Mucosa of rectum (tissue), 2 donors: ENCODE data around the gene POLDIP2.

Source experiments
- H3K27ac ChIP-seq, 2 donors: one replicate each; pipeline ENCODE4 v1.7.0; 2013; ENCODE audit warnings: inconsistent platforms in 2 of 2, low read depth in 2 of 2, low read length in 2 of 2
- H3K27me3 ChIP-seq, 2 donors: one replicate each; pipeline ENCODE4 v1.7.0; 2013; ENCODE audit warnings: low read length in 2 of 2; ENCODE audit not compliant: control insufficient read depth in 2 of 2, insufficient read depth in 2 of 2
- H3K36me3 ChIP-seq, 2 donors: one replicate each; pipeline ENCODE4 v1.7.0; 2013; ENCODE audit warnings: low read length in 2 of 2; ENCODE audit not compliant: control insufficient read depth in 2 of 2, insufficient read depth in 2 of 2
- H3K4me1 ChIP-seq, 2 donors: one replicate each; pipeline ENCODE4 v1.7.0; 2013; ENCODE audit warnings: low read length in 2 of 2, mild to moderate bottlenecking in 1 of 2; ENCODE audit not compliant: control insufficient read depth in 2 of 2, insufficient read depth in 2 of 2
- H3K4me3 ChIP-seq, 2 donors: one replicate each; pipeline ENCODE4 v1.7.0; 2013; ENCODE audit warnings: low read length in 2 of 2
- H3K9ac ChIP-seq, 2 donors: one replicate each; pipeline ENCODE4 v1.7.0; 2013; ENCODE audit warnings: low read length in 2 of 2, low read depth in 1 of 2, mild to moderate bottlenecking in 1 of 2
- H3K9me3 ChIP-seq, 2 donors: one replicate each; pipeline ENCODE4 v1.7.0; 2013; ENCODE audit warnings: low read length in 2 of 2; ENCODE audit not compliant: control insufficient read depth in 2 of 2
- donor health status: healthy.
- donor health status: Normal muscosa, but diverticular disease.

Gene POLDIP2

DNA sequence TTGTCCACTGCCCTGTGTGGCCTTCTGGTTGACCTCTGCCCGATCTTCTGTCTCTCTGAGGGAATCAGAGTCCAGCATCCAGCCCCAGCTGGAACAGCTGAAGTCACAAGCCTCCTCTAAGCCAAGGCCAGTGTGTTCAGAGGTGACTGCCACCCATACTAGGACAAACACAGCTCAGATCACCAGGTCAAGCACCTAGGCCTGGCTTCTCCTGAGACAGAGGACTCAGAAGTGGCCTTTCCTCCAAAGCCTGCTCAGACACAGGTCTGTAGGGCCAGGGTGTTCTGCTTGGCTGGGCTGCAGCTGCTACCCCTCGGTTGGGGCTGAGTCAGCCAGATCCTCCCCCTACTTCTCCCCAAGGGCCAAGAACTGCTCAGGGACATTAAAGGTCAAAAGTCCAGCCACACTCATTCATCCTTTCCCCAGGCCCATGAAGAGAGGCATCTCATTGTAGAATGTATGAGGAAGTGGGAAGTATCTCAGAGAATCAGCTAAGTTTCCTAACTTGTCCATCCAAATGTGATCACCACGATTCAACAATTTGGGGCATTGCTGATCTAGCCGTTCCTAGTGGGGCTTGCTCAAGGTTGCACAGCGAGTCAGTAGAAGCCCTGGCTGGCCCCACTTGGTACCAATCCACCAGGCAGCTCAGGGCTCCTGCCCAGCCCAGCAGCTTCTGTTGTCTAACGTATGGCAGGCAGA lies 41.1 kb upstream of the POLDIP2 start:
- H3K9ac ChIP-seq, result no peak overlapping the region

DNA sequence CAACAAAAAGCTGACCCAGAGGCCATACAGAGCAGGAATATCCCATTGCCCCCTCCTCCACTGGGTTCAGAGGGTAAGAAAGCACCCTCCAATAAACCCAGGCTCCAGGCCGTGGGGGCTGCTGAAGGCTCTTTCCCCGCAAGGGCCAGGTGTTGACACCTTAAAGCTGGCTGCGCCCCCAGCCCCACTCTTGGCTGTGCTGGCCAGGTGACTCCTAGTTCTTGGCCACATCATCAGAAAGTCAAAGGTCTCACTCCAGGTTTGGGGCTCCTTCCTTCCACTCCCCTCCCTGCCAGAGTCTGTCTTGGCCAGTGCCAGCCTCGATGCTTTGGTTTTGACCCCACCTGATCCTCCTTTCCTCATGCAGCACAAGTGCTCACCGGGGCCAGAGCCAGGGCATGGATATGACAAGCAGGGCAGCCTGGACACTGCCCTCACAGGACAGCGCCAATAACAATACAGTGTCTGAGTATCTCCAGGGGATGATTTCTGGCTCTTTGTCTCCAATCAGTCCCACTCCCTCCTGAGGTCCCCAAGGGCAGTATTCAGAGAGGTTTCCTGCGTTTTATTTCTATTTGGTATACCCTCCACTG lies 40.5 kb upstream of the POLDIP2 start:
- H3K36me3 ChIP-seq, result peaks cover 30 to 35% of the 10 kb centered on the region in 2 donors
- H3K4me1 ChIP-seq, result no peaks in the 10 kb centered on the region
- H3K9me3 ChIP-seq, result no peaks in the 10 kb centered on the region
- no peak overlapping the region for H3K27ac ChIP-seq
- no peaks in the 10 kb centered on the region for H3K27me3 ChIP-seq
- no peak overlapping the region for H3K4me3 ChIP-seq
- no peak overlapping the region for H3K9ac ChIP-seq

More for the DNA sequence above, 41.1 kb upstream of the POLDIP2 start:
- Histone ChIP-seq H3K27ac (no peak overlapping the region), H3K4me1 (no peaks in the 10 kb centered on the region), H3K36me3 (peaks cover 30 to 34% of the 10 kb centered on the region in 2 donors), H3K27me3 (no peaks in the 10 kb centered on the region), H3K9me3 (no peaks in the 10 kb centered on the region), H3K4me3 (no peak overlapping the region)

DNA sequence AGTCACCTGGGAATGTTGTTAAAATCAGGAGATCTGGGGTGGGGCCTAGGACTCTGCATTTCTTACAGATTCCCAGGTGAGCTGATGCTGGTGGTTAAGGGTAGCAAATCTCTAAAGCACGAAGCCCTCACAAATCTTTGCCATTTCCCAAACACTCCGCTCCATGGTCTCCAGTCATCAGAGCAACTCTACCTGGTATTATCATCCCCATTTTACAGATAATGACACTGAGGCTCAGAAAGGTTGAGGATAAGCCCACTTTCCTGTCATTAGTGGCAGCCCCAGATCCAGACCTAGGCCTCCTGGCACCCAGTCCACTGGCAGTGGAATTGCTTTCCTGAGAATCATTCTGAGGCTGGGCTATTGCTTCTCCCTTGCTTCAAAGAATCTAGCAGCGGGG lies 39.9 kb upstream of the POLDIP2 start:
- H3K27me3 ChIP-seq, result no peaks in the 10 kb centered on the region
- H3K4me3 ChIP-seq, result no peak overlapping the region
- no peaks in the 10 kb centered on the region for H3K4me1 ChIP-seq
- H3K9me3 ChIP-seq, result no peaks in the 10 kb centered on the region
- no peak overlapping the region for H3K9ac ChIP-seq
- no peak overlapping the region for H3K27ac ChIP-seq
- H3K36me3 ChIP-seq, result peaks cover 34 to 38% of the 10 kb centered on the region in 2 donors

DNA sequence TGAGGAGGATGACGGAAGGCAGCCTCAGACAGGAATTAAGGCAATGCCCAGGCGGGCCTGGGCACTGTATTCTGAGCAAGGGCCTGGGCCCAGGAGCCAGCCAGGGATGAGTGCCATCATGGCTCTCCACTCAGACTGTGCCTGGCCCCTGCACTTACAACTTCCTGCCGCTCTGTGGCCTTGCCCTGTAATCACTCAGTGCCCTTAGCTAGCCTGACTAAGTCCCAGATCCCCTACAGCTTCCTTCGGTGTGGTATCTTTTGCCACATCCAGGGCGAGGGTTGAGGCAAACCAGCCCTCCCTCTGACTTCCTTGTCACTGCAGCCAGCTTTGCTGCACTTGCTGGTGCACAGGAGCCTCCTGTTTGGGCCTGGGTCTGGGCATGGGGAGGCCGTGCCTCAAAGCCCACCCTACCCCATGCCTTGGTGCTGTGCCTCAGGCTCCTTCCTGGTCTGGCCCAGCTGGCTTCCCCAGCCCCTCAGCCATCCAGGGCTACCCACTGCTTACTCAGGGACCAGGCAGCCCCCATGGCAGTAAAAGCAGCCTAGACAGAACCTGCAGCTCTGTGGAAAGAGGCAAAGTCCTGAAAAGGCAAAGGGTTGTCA lies 39.4 kb upstream of the POLDIP2 start:
- H3K36me3 ChIP-seq, result peaks cover 34 to 38% of the 10 kb centered on the region in 2 donors
- no peaks in the 10 kb centered on the region for H3K4me1 ChIP-seq
- H3K27ac ChIP-seq, result no peak overlapping the region
- H3K9me3 ChIP-seq, result no peaks in the 10 kb centered on the region
- no peak overlapping the region for H3K9ac ChIP-seq
- no peak overlapping the region for H3K4me3 ChIP-seq
- no peaks in the 10 kb centered on the region for H3K27me3 ChIP-seq

DNA sequence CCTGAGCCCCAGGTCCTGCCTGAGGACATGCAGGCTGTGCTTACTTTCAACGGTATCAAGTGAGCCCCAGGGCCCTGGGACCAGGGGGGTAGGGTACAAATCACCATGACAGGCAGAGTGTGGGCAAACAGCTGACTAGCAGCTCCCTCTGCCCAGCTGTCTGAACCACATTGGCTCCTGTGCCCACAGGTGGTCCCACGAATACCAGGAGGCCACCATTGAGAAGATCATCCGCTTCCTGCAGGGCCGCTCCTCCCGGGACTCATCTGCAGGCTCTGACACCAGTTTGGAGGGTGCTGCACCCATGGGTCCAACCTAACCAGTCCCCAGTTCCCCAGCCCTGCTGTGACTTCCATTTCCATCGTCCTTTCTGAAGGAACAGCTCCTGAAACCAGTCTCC lies 38.6 kb upstream of the POLDIP2 start:
- no peak overlapping the region for H3K27ac ChIP-seq
- H3K36me3 ChIP-seq, result peaks cover 34 to 39% of the 10 kb centered on the region in 2 donors
- H3K27me3 ChIP-seq, result no peaks in the 10 kb centered on the region
- H3K4me3 ChIP-seq, result no peak overlapping the region
- no peak overlapping the region for H3K9ac ChIP-seq
- H3K4me1 ChIP-seq, result no peaks in the 10 kb centered on the region
- H3K9me3 ChIP-seq, result no peaks in the 10 kb centered on the region

DNA sequence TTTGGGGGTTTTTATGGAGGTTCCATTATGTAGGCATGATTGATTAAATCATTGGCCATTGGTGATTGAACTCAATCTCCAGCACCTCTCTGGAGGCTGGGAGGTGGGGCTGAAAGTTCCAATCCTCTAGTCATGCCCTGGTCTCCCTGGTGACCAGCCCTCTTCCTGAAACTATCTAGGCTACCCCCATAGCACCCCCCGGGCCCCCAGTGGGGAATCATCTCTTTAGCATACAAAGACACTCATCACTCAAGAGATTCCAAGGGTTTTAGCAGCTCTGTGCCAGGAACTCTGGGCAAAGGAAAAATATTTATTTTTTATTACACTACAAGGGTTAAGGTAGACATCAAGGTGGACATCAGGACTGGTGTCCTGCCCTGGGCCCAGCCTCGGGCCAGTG lies 38.1 kb upstream of the POLDIP2 start:
- H3K27me3 ChIP-seq, result no peaks in the 10 kb centered on the region
- H3K36me3 ChIP-seq, result peaks cover 33 to 42% of the 10 kb centered on the region in 2 donors
- no peak overlapping the region for H3K27ac ChIP-seq
- H3K9me3 ChIP-seq, result no peaks in the 10 kb centered on the region
- H3K4me1 ChIP-seq, result no peaks in the 10 kb centered on the region
- H3K9ac ChIP-seq, result no peak overlapping the region
- no peak overlapping the region for H3K4me3 ChIP-seq

DNA sequence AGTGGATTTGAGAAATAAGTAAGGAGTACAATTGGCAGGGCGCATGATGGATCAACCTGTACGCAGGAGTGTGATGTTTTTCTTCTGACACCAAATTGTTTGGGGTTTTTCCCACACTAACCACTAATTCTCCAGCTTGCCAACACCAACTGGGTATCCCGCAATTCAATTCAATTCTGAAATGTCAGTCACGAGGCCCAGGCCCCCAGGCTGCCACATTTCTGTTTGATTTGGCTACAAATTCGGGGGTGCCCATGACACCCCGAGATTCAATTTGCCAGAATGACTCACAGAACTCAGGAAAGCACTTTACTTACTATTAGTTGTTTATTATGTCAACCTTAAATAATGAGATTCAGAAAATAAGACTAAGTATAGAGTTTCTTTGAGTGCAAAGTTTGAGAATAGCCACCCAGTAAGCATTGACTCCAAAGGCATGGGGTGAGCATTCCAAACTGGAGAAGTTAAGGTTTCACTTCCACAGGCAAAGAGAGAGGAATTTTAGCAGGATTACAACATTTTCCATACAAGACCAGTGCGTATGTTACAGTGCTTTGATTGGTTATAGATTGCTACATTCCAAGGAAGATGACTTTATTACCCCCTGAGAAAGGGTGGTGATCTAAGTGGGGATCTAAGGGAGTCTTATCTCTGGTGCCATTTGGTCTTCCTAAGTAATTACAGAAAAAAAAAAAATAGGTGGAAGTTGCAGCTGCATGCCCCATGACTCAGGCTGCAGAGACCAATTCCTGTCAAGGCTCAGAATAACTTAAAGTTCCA lies 37.2 kb upstream of the POLDIP2 start:
- Histone ChIP-seq H3K9ac (no peak overlapping the region), H3K4me1 (no peaks in the 10 kb centered on the region), H3K36me3 (peaks cover 33 to 45% of the 10 kb centered on the region in 2 donors), H3K27me3 (no peaks in the 10 kb centered on the region), H3K9me3 (no peaks in the 10 kb centered on the region), H3K4me3 (no peak overlapping the region), H3K27ac (no peak overlapping the region)

DNA sequence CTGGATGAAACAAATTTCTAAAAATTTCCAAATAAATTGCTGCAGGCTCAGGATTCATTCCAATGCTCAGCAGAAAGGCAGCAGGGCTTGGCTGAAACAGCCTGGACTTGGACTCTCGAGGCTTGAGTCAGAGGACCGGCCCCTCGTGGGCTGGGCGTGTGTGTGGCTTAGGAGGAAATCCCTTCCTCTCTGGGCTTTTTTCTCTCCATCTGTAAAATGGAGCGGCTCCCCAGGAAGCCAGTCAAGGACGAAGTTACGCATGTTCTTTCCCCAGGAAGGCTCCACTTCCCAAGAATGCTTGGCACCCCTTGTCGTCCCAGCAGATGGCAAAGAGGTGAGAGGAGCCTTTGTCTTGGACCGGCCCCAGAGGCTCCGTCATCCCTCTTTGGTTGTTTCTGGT lies 35.2 kb upstream of the POLDIP2 start:
- Histone ChIP-seq H3K27me3 (no peaks in the 10 kb centered on the region), H3K9me3 (no peaks in the 10 kb centered on the region), H3K27ac (no peak overlapping the region), H3K36me3 (peaks cover 33 to 34% of the 10 kb centered on the region in 2 donors), H3K4me3 (no peak overlapping the region), H3K4me1 (no peaks in the 10 kb centered on the region), H3K9ac (no peak overlapping the region)

DNA sequence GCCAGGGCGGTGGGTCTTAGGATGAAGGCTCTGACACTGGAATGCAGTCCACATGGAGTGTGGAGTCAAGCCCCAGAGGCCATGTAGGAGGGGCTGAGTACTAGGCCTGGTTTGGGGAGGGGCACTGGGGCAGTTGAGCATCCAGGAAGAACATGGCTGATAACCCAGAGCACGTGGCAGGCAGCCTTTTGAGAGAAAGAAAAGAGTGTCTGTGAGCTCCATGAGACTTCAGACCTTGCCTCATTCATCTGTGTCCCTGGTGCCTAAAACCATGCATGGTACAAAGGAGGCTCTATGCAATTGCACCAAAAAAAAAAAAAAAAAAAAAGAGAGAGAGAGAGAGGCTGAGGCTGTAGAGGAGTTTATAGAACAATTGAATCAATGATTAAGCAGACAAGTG lies 34.1 kb upstream of the POLDIP2 start:
- peaks cover 29 to 30% of the 10 kb centered on the region in 2 donors for H3K36me3 ChIP-seq
- no peak overlapping the region for H3K27ac ChIP-seq
- H3K27me3 ChIP-seq, result no peaks in the 10 kb centered on the region
- H3K9ac ChIP-seq, result no peak overlapping the region
- no peaks in the 10 kb centered on the region for H3K9me3 ChIP-seq
- no peak overlapping the region for H3K4me3 ChIP-seq
- no peaks in the 10 kb centered on the region for H3K4me1 ChIP-seq

DNA sequence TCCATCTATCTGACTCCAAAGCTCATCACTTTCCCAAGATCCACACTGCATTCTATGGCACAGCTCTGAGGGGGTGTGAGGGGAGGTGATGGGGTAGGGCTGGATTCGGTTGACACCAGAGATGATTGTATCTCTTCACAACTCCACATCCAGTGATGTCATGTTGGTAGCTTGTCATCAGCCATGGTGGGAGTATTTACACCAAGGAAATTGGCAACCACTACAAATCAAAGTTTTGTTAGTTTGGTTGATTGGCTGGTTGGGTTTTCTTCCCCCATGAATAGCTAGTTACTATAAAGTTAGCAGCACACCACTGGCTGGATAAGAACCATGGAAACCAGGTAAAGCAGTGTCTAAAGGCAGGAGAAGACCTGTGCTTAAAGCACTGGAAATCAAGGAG lies 33.7 kb upstream of the POLDIP2 start:
- Histone ChIP-seq H3K9me3 (no peaks in the 10 kb centered on the region), H3K36me3 (peaks cover 28 to 29% of the 10 kb centered on the region in 2 donors), H3K27me3 (no peaks in the 10 kb centered on the region), H3K4me1 (no peaks in the 10 kb centered on the region), H3K4me3 (no peak overlapping the region), H3K9ac (no peak overlapping the region), H3K27ac (no peak overlapping the region)
